HG03565 (cell line): ENCODE measurements around the gene RAB3A.

Source experiments
- ATAC-seq: cut with Tn5 transposase; IDR thresholded peaks from one replicate; pipeline ENCODE4 v1.9.1; 2021; ENCODE audit warnings: mild to moderate bottlenecking, moderate library complexity; ENCODE audit not compliant: unreplicated experiment

Gene RAB3A

GRCh38 chr19:18202397-18202777 lies 1.5 kb downstream of the RAB3A start:
- ATAC-seq, result no peak

- ATAC-seq, result no peak
Measured at GRCh38 chr19:18198374-18198773, 5.5 kb downstream of the RAB3A start.

GRCh38 chr19:18197941-18198340 lies 5.9 kb downstream of the RAB3A start:
- ATAC-seq, result no peak

- ATAC-seq, result no peak
Measured at GRCh38 chr19:18197306-18197705, 6.5 kb downstream of the RAB3A start.

GRCh38 chr19:18196511-18196845 lies 7.4 kb downstream of the RAB3A start:
- ATAC-seq, result no peak

- ATAC-seq, result no peak
Measured at GRCh38 chr19:18194554-18195238, 9.1 kb downstream of the RAB3A start.

- ATAC-seq, result no peak
Measured at GRCh38 chr19:18194181-18194530, 9.7 kb downstream of the RAB3A start.

GRCh38 chr19:18193388-18194180 lies 10.3 kb downstream of the RAB3A start:
- ATAC-seq, result no peak

- ATAC-seq, result peak; percentile 68
Measured at GRCh38 chr19:18192673-18193387, 11.0 kb downstream of the RAB3A start, which contains the start of gene MPV17L2. Gene MPV17L2 (plus strand): TSS chr19:18193218. CDS start chr19:18193282, 64 bp downstream.

- ATAC-seq, result no peak
Measured at GRCh38 chr19:18191640-18192062, 12.2 kb downstream of the RAB3A start.

GRCh38 chr19:18190278-18190677 lies 13.6 kb downstream of the RAB3A start:
- ATAC-seq, result no peak

GRCh38 chr19:18185538-18185937 lies 18.3 kb downstream of the RAB3A start:
- ATAC-seq, result no peak

- no peak for ATAC-seq
Measured at GRCh38 chr19:18183529-18183928, 20.3 kb downstream of the RAB3A start.

- no peak for ATAC-seq
Measured at GRCh38 chr19:18179957-18180356, 23.9 kb downstream of the RAB3A start.

GRCh38 chr19:18176367-18177310 lies 27.2 kb downstream of the RAB3A start:
- no peak for ATAC-seq

- no peak for ATAC-seq
Measured at GRCh38 chr19:18174983-18175382, 28.9 kb downstream of the RAB3A start.

GRCh38 chr19:18173572-18174288 lies 30.1 kb downstream of the RAB3A start, which contains the start of gene IFI30:
Gene IFI30 (plus strand): TSS chr19:18173813. CDS start chr19:18173842, 29 bp downstream.
- peak; percentile 28 for ATAC-seq

GRCh38 chr19:18173054-18173571 lies 30.7 kb downstream of the RAB3A start:
- no peak for ATAC-seq

GRCh38 chr19:18172331-18173053 lies 31.4 kb downstream of the RAB3A start:
- no peak for ATAC-seq
